Spinal cord (tissue), 10 donors: ENCODE data around the gene RINL. TPM values are rescaled to one million over a fixed set of nuclear protein-coding genes. Genes with fewer than 3 reads are reported as not detected.
"Not testable (repeated sequence)": the region's sequence is repeated elsewhere in the genome, so short reads cannot be mapped to it uniquely, and the experiment has no call there.

ENCODE experiments used
- DNase-seq, 6 donors: peaks; one replicate each; pipeline versions ENCODE4 v3.0.0 to v3.0.0-alpha.2; 2013 to 2015; ENCODE audit warnings: low spot score in 6 of 6, low read depth in 4 of 6
- H3K27ac ChIP-seq: one replicate; pipeline ENCODE4 v1.5.1; 2013; ENCODE audit warnings: low read depth, low read length, control low read depth
- H3K27me3 ChIP-seq: one replicate; pipeline ENCODE4 v1.6.1; 2013; ENCODE audit warnings: low read length; ENCODE audit not compliant: control insufficient read depth, insufficient read depth
- H3K36me3 ChIP-seq: one replicate; pipeline ENCODE4 v1.6.1; 2013; ENCODE audit warnings: low read length; ENCODE audit not compliant: control insufficient read depth, insufficient read depth
- H3K4me1 ChIP-seq: one replicate; pipeline ENCODE4 v1.6.1; 2013; ENCODE audit warnings: low read length; ENCODE audit not compliant: control insufficient read depth, insufficient read depth
- H3K4me3 ChIP-seq: one replicate; pipeline ENCODE4 v1.5.1; 2013; ENCODE audit warnings: low read depth, low read length, control low read depth
- H3K9me3 ChIP-seq: one replicate; pipeline ENCODE4 v1.6.1; 2013; ENCODE audit warnings: low read length; ENCODE audit not compliant: control insufficient read depth, insufficient read depth
- WGBS: methylation state at CpG from one replicate; pipeline ENCODE4 v1.1.5; 2013; ENCODE audit warnings: missing lambda C conversion rate; ENCODE audit not compliant: insufficient coverage; 5-methylcytosine and 5-hydroxymethylcytosine counted together
- polyA plus RNA-seq, 2 donors: library from polyadenylated mRNA; unstranded; fragments of 120-200 nt; gene quantifications; one replicate each; pipeline ENCODE4 v1.2.1, GENCODE V29; 2013; ENCODE audit not compliant: insufficient read length in 2 of 2
- total RNA-seq, 2 donors: library from RNA; depleted of rRNA in 1 of 2; stranded (reverse); fragments of 120-200 nt in 1 of 2; fragments of >200 nt in 1 of 2; gene quantifications; one replicate each; pipeline versions ENCODE4 v1.2.3 to v1.2.4, GENCODE V29; 2013 to 2014
- donor health status: healthy.

RINL gene
- total and polyA plus RNA-seq, 4 donors = 8.7 to 28.2 (median 17.1) TPM

- Histone ChIP-seq H3K9me3 (no peaks in the 10 kb centered on the region), H3K27me3 (no peaks in the 10 kb centered on the region), H3K4me1 (peaks cover 10% of the 10 kb centered on the region), H3K4me3 (no peak overlapping the region), H3K36me3 (no peaks in the 10 kb centered on the region), H3K27ac (peak overlapping the region; percentile 47)
- WGBS = 20% methylated on average over 4 of the region's 10 CpGs
- DNase-seq = peak in 4 of 6 donors; percentile 15 to 85 (median 46)
Observed at GRCh38 chr19:38862321-38863059, 15.6 kb downstream of the RINL start.

GRCh38 chr19:38861368-38861767 lies 16.7 kb downstream of the RINL start:
- WGBS = no CpG with 5 or more reads among the region's 3 CpGs
- Histone ChIP-seq H3K27me3 (no peaks in the 10 kb centered on the region), H3K27ac (no peak overlapping the region), H3K4me1 (peaks cover 10% of the 10 kb centered on the region), H3K4me3 (no peak overlapping the region), H3K9me3 (no peaks in the 10 kb centered on the region), H3K36me3 (no peaks in the 10 kb centered on the region)
- no peak for DNase-seq

- not testable (repeated sequence) for H3K27me3 ChIP-seq, H3K9me3 ChIP-seq, H3K27ac ChIP-seq, H3K4me3 ChIP-seq, DNase-seq, H3K36me3 ChIP-seq
- WGBS = 55% methylated on average over 10 of the region's 21 CpGs
- peaks cover 10% of the 10 kb centered on the region for H3K4me1 ChIP-seq
Observed at GRCh38 chr19:38859631-38860204, 18.4 kb downstream of the RINL start.

GRCh38 chr19:38856813-38857212 lies 21.3 kb downstream of the RINL start:
- Histone ChIP-seq H3K4me3 (no peak overlapping the region), H3K9me3 (no peaks in the 10 kb centered on the region), H3K27me3 (no peaks in the 10 kb centered on the region), H3K36me3 (no peaks in the 10 kb centered on the region), H3K27ac (no peak overlapping the region), H3K4me1 (peaks cover 10% of the 10 kb centered on the region)
- DNase-seq = no peak
- WGBS = 100% methylated on average over 2 of the region's 3 CpGs

DNA sequence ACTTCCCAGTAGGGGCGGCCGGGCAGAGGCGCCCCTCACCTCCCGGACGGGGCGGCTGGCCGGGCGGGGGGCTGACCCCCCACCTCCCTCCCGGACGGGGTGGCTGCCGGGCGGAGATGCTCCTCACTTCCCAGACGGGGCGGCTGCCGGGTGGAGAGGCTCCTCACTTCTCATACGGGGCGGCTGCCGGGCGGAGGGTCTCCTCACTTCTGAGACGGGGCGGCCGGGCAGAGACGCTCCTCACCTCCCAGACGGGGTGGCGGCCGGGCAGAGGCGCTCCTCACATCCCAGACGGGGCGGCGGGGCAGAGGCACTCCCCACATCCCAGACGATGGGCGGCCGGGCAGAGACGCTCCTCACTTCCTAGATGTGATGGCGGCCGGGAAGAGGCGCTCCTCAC lies 22.3 kb downstream of the RINL start:
- H3K4me3 ChIP-seq, H3K27me3 ChIP-seq, DNase-seq, H3K36me3 ChIP-seq, H3K27ac ChIP-seq, H3K9me3 ChIP-seq: not testable (repeated sequence)
- 88% methylated on average over 3 of the region's 37 CpGs for WGBS
- H3K4me1 ChIP-seq = peaks cover 20% of the 10 kb centered on the region

DNA sequence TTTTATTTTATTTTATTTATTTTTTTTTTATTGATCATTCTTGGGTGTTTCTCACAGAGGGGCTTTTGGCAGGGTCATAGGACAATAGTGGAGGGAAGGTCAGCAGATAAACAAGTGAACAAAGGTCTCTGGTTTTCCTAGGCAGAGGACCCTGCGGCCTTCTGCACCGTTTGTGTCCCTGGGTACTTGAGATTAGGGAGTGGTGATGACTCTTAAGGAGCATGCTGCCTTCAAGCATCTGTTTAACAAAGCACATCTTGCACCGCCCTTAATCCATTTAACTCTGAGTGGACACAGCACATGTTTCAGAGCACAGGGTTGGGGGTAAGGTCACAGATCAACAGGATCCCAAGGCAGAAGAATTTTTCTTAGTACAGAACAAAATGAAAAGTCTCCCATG lies 23.1 kb downstream of the RINL start:
- peaks cover 23% of the 10 kb centered on the region for H3K4me1 ChIP-seq
- WGBS = no CpG with 5 or more reads among the region's 3 CpGs
- not testable (repeated sequence) for H3K27me3 ChIP-seq, H3K9me3 ChIP-seq, DNase-seq, H3K27ac ChIP-seq, H3K36me3 ChIP-seq, H3K4me3 ChIP-seq

DNA sequence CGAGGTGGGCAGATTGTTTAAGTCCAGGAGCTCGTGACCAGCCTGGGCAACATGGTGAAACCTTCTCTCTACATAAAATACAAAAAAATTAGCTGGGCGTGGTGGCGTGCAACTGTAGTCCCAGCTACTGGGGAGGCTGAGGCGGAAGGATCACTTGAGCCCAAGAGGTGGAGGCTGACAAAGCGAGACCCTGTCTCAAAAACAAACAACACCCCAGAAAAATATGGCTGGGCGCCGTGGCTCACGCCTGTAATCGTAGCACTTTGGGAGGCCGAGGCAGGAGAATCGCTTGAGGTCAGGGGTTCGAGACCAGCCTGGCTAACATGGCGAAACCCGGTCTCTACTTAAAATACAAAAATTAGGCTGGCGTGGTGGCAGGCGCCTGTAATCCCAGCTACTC lies 24.9 kb downstream of the RINL start:
- DNase-seq = no peak
- H3K27me3 ChIP-seq = no peaks in the 10 kb centered on the region
- H3K27ac ChIP-seq = peak overlapping the region; percentile 96
- 92% methylated on average over 11 of the region's 17 CpGs for WGBS
- peaks cover 3% of the 10 kb centered on the region for H3K36me3 ChIP-seq
- H3K4me3 ChIP-seq = no peak overlapping the region
- H3K9me3 ChIP-seq = no peaks in the 10 kb centered on the region
- H3K4me1 ChIP-seq = peaks cover 32% of the 10 kb centered on the region

DNA sequence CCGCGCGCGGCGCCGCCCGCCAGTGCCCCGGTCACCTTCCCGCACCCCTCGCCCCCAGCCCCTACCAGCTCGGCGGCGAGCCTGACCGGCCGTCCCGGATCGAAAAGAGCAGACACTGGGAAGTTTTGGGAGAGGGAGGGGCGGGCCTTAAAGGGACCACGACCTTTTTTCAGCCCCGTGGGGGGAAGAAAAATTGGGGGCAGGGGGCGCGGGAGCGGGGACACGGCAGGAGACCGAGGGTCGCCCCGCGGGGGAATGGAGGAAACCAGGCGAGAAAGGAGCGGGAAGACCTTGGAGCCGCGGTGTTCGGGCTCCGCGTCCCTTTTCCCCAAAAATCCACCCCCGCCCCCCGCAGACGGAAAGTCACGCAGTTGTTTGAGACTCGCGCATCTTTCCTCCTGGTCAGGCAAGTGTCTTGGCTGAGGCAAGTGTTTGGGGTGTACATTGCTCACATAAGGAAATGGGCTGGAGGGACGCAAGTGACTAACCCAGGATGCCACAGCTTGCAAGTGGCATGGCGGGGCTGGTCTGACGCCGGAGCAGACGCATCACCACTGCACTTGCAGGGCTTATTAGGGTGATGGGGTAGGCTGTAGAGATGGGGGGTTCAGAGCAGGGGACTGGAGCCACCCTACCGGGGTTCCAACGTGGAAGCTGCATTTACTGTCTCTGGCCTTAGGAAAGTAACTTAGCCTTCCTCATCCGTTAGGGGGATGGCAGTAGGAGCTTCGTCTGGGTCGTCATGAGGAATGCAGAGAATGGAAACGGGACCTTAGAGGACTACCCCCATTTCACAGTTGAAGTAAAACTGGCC lies 25.6 kb downstream of the RINL start:
- Histone ChIP-seq H3K36me3 (peaks cover 11% of the 10 kb centered on the region), H3K9me3 (no peaks in the 10 kb centered on the region), H3K27ac (peak overlapping the region; percentile 96), H3K27me3 (no peaks in the 10 kb centered on the region), H3K4me1 (peaks cover 40% of the 10 kb centered on the region), H3K4me3 (peak overlapping the region; percentile 91)
- under 1% methylated on average over 27 of the region's 52 CpGs for WGBS
- peak in 3 of 6 donors; percentile 9 to 76 (median 75) for DNase-seq

DNA sequence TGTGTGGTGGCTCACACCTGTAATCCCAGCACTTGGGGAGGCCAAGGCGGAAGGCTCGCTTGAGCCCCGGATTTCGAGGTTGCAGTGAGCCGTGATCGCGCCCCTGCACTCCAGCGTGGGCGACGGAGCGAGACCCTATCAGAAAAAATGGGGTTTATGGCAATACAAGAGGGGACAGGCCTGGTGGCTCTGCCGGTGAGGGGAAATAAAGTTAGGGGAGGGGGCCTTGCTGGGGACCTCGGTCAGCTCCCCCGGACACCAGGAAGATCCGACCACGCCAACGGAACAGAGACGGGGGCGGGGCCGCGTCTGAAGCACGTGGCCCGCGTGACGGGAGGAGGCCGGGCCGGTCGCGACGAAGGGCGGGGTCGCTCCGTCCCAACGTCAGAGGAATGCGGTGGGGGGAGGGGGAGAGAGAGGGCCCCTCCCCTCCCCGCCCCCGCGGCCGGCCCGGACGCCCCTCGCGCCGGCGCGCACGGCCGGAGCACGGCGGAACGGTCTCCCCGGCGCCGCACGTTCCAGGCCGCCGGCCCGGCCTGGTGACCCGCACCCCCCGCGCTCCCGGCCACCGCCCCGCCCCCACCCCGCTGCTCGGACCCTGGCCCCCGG lies 26.3 kb downstream of the RINL start:
- DNase-seq = peak; percentile 71 to 97 (median 88)
- peak overlapping the region; percentile 91 for H3K4me3 ChIP-seq
- peaks cover 44% of the 10 kb centered on the region for H3K4me1 ChIP-seq
- peak overlapping the region; percentile 100 for H3K27ac ChIP-seq
- no peaks in the 10 kb centered on the region for H3K27me3 ChIP-seq
- H3K9me3 ChIP-seq = no peaks in the 10 kb centered on the region
- peaks cover 18% of the 10 kb centered on the region for H3K36me3 ChIP-seq
- WGBS = 0% methylated on average over 47 of the region's 67 CpGs
